Hematopoietic multipotent progenitor cell treated with erythropoietin and hydrocortisone succinate and interleukin-3 and kit ligand, for 15 days (in vitro differentiated cells): ENCODE results near the gene DHRS13.
"Not testable (repeated sequence)": the region's sequence is repeated elsewhere in the genome, so short reads cannot be mapped to it uniquely, and the experiment has no call there.

Source experiments
- DNase-seq: peaks from one replicate; pipeline ENCODE4 v3.0.0-alpha.2; 2015; ENCODE audit warnings: low spot score

Gene DHRS13

DNA sequence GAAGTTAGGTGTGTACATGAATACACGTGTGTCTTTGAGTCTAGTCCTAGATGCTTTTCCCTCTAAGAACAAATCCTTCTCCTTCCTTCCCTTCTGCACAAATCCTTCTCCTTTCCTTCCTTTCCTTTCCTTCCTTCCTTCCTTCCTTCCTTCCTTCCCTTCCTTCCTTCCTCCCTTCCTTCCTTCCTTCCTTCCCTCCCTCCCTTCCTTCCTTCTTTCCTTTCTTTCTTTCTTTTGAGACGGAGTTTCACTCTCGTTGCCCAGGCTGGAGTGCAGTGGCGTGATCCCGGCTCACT lies 615 bp upstream of the DHRS13 start:
- DNase-seq, result not testable (repeated sequence)

DNA sequence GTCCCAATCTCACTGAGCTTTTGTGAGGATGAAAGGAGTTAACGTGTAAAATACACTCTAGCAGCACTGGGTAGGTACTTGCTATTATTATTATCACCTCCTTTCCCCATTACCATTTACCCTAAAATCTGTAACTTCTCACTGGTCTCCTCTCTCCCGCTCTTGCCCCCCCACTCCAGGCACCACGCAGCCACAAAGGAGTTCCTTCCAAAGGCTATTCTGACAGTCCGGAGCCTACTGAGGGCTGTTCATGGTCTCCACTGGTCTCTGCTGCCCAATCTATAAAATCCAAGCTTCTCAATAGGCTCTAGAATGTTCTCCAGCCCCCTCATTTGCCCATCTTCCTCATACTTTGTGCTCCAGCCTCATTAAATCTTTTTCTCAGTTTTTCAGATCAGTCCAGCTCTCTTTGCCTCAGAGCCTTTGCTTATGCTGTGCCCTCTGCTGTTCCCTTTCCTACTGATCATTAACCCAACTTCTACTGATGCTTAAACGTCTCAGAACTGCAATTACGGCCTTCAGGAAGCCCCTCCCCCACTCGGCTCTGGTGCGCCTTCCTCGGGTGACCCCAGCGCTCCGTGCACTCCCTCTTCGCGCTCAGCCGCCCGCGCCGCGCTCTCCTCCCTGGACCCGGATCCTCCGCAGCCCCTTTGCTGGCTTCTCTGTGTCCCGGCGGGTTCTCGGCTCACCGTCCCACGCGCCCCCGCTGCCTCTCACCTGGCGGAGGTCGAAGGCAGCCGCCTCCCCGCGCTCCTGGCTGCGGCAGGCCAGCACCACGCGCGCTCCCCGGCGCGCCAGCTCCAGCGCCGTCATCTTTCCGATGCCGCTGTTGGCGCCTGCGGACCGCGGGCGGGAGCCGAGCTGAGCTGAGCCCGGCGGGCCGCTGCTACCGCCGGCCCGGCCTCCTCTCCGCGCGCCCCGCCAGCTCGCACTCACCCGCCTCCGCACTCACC lies 737 bp downstream of the DHRS13 start:
- peak; percentile 54 for DNase-seq

DNA sequence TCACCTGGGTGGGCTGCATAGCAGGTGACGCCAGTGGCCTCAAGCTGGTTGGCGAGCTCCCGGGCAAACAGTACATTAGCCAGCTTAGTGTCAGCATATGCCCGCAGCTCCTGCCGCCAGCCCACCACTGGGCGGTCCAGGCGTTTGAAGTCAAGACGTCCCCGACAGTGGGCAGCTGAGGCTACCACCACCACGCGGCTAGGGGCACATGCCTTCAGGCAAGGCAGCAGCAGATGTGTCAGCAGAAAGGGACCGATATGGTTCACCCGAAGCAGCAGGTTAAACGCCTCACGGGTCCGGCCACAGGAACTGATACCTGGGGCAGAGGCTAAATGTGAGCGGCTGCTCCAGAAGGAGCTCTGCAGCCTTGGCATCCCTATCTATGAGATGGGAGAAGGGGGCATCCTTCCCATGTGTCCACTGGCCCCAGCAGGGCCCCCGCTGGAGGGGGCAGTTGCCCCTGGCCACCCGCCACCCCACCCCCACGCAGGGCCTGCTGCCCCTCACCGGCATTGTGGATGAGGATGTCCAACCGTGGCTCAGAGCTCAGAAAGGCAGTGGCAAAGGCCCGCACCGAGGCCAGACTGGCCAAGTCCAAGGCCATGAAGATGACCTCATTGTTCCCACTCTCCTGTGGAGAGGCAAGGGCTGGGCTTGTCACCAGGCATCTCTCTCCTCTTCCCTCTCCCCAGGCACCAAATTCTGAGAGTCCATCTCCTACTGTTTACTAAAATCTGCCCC lies 1.7 kb downstream of the DHRS13 start:
- no peak for DNase-seq

DNA sequence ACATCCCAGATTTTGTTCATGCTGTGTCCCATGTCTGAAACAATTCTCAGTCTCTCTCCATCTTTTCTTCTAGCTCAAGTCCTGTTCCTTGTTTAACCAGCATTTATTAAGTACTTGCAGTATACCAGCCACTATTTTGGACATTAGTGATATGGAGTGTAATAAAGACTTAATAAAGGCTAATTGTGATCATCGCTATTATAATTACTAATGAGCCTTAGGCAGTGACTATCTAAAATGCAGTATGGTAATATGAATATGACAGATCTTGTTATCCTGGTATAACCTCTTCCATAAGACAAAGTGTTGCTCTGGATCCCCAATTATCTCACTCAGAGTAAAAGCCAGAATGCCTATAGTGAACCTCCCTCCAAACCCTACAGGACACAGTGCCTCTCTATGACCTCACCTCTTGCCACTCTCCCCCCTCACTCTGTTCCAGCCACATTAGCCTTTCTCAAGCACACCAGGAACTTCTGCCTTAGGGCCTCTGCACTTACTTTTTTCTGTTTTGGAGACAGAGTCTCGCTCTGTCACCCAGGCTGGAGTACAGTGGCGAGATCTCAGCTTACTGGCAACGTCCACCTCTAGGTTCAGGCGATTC lies 3.6 kb downstream of the DHRS13 start:
- DNase-seq, result no peak

DNA sequence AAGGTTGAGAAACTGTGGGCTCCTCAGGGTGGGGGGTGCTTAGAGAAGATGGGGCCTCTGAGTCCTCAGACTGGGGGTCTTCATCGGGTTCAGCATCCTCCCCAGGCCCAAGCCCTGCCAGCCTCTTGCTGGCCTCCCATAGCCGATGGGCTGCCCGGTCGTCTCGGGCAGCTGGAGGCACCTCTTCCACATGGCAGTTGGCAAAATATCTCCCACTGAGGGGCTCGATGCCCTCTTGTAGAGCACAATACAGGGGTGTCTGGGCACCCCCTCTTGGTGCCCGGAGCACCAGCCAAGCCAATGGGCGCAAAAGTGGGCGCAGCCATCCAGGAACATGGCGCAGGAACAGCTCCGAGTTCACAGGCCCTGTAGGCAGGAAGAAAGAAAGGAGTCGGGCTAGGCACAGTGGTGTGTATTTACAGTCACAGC lies 4.3 kb downstream of the DHRS13 start:
- no peak for DNase-seq

DNA sequence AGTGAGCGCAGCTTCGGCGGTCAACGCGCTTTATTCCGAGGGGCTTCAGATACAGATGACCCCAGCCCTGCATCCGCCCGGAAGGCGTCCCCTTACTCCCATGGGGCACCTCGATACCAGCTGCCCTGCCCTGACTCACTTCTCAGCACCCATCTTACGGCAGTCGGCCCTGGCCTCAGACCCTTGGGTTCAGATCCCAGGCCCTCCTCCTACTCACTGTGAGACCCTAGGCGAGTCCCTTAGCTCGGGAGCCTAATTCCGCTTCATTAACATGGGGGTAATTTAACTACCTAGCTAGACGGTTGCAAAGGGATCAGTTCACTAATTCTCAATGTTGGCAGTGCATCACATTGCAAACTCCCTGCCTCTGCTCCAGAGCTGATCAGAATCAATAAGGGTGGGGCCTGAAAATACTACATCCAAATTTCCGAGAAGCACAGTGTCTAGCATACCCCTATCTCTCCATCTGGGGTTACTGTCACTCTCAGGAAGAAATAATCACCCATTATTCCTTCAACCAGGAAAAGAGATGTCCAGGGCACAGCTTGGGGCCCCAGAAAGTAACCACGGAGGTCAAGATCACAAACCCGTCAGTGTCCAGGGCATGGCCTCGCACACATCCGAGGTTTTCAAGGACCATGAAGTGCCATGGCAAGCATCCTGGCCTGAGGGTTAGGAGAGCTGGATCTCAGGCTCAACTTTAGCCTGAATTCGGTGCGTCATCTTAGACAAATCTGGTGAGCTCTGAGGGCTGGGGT lies 4.9 kb downstream of the DHRS13 start:
- DNase-seq, result peak; percentile 53

DNA sequence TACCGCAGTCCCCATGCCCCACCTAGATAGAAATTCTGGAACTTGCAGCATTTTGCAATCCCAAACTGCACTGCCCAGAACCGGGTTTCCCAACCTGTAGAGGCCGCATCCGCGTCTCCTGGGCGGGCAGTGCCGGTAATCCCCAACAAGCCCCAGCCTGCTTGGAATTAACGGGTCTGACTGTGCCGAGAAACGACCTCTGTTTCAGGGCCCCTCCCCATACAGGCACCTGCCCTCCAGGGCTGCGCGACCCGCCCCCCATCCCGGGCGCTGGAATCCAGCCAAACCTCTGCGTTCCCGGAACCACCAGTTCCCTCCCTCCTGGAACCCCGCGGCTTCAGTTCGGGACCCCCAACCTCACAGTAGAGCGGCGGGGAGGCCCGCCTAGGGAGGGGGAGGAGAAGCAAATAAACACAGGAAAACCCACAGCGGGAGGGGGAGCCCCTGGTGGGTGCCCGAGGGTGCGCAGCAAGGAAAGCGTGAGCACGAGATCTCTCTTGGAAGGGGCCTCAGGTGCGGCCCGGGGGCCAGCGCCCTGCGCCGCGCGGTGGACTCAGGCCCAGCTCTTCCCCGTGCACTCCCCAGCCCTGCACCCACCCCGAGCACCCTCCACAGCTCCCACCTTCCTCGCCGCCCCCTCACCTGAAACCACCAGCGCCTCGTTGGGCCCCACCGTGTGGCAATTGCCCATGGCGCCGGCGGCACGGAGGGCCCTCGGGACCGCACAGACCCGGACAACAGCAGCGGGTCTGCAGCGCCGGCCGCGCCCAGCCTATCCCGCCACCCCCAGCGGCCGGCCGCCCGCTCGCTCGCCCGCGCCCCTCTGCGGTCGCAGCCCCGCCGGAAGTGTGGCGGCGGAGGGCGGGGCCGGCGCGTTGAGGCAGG lies 5.8 kb downstream of the DHRS13 start, which contains the start of gene FLOT2:
Gene FLOT2 (minus strand): TSS at position 850 of the 885 bp plus-strand sequence. CDS start 159 bp downstream, at position 691.
- DNase-seq, result peak; percentile 59

DNA sequence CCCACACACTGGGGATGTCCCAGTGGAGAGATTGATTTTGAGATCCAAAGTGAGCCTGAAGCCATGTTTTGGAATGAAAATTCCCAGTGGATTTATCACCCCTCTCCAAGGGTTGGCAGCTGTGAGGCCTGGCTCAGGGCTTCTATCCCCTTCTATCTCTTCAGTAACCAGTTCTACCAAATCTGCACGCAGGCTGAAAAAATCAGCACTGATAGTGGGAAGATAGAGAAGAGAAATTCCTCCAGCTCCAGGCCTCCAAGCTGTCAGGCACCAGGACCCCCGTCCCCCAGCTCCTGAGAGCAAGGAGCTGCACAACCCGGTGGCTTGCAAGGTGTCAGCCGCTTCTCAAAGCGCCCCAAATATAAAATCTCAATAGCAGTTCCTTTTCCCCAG lies 6.4 kb downstream of the DHRS13 start:
- no peak for DNase-seq

DNA sequence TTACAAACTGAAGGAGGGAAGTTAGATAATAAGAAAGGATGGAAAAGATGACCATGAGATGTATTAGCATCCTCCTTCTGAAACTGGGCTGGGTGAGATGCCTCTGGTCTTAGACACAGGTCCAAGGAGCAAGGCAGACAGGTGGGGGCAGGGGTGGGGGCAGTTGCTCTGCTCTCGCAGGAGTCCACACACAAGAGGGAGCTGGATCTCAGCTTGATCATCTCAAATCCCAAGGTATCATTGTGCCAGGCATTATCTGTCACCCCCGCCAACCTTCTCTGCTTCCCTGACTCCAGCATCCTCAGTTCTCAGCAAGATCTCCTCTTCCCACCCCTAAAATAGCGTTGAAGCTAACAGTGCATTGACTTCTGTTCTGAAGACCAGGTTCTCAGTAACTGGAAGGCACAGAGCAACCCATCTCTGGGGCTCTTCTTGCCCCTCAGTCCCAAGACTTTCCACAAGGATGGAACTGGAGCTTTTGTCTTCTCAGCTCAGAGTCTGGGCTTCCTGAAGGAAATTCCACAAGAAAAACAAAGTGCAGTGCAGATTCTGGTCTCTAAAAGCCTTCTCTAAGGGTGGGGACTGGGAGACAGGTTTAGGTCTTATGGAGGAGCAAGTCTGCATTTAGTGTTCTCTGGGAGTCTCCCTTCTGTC lies 7.0 kb downstream of the DHRS13 start:
- no peak for DNase-seq

DNA sequence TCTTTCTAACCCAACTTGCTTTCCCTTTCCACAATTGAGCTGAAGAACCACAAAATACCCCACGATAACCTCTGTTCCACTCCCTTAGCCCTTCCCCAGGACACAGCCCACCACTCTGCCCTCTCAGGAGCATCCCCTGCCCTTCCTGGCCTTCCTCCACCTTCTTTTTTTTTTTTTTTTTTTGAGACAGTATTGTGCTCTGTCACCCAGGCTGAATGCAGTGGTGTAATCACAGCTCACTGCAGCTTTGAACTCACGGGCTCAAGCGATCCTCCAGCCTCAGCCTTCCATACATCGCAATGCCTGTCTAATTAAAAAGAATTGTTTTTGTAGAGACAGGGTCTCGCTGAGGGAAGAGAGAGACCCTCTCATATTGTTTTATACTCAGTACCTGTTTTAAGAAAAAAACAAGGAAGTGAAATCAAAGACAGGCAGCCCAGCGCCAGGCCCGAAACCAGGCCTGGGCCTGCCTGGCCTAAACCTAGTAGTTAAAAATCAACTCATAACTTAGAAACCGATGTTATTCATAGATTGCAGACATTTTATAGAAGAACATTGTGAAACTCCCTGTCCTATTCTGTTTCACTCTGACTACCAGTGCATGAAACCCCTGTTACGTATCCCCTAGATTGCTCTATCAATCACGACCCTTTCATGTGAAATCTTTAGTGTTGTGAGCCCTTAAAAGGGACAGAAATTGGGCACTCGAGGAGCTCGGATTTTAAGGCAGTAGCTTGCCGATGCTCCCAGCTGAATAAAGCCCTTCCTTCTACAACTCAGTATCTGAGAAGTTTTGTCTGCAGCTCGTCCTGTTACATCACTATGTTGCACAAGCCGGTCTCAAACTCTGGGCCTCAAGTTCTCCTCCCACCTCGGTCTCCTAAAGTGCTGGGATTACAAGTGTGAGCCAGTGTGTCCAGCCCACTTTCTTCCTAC lies 9.4 kb downstream of the DHRS13 start:
- DNase-seq, result not testable (repeated sequence)

DNA sequence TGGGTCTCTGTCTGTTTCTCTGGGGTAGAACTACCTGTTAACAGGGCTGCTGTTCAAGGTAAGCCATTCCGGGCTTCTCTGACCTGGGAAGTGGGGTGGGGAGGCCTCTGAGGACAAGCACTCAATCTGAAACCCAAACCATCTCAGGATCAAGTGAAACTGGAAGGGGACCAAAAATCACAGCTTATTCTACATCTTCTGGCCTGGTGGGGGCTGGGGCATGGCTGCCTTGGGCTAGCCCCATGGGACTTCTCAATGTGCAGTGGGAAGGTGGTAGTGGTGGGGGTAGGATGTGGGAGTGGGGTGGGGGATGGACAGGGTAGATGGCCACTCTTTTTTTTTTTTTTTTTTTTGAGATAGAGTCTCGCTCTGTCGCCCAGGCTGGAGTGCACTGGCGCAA lies 10.9 kb downstream of the DHRS13 start:
- DNase-seq, result no peak

DNA sequence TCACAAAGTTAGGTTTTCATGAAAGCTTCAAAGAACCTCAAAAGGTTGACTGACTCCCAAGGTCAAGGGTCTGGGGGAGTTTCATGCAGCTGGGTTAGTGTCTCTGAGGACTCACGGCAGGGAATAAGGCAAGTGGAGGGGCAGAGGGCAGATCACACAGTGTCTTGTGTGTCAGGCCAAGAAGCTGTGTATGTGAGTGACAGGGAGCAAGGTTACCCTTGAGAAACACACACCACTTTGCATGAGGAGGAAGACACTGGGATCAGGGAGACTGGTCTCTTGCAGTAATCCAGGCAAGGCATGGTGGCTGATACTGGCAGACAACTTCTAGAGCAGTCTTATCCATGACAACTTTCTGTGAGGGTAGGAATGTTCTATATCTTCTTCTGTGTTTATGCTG lies 11.7 kb downstream of the DHRS13 start:
- no peak for DNase-seq

DNA sequence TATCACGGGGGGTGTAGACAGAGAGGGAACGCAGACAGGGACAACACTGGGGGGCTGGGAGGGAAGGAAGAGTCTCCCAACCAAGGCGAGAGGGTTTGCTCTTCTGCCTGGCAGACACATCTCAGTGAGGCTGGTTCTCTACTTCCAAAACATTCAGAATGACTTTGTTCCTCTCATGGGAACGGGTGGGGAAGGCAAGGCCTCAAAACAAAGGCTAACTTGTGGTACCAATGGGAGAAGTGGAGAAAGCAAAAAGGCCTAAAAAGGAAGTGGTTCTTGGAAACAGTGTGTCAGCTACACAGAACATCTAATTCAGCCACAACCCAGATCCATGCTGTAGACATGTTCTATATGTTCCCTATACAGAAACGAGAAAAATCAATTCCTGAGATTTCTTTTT lies 12.9 kb downstream of the DHRS13 start:
- no peak for DNase-seq

DNA sequence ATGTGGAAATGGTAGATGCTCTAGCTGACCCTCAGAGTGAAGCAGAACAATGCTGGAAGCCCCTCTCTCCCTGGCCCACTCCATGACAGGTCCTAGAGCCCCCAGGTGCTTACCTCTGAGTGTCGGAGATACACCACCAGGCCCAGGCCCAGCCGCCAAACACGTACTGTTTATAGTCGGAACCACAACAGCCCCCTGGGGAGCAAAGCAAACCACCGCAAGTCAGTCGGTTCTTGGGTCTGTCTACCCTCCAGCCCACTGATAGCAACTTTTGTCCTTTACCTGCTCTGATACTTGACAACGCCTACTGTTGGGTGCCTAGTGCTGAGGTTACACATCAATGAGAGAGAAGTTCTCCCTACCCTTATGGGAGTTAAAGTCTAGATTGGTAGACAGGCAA lies 14.0 kb downstream of the DHRS13 start:
- no peak for DNase-seq

DNA sequence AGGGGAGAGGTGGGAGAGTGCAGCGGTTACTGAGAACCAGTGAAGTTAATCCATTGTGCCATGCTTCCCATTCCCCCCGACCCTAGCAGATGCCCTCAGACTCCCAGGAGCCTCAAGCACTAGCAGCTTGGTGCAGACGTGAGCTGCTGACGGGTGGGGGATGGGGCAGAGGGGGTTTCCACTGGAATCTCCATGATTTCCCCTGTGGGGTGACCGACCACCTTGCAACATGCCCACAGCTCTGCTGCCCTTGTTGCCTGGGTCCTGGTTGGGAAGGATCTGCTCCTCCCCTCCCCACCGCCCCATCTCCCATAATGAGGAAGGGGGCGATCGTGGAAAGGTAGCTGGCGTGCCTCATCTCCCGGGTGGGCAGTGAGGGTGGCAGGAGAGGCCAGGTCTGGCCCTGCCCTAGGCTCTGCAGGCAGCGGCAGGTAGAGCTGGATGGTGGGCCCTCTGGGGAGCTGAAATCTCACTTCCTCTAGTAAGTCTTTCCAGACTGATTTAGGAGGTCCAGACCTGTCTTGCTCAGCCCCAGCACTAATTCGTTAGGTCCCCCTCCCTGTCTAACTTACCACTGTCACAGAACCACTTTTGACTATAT lies 14.9 kb downstream of the DHRS13 start:
- DNase-seq, result no peak

DNA sequence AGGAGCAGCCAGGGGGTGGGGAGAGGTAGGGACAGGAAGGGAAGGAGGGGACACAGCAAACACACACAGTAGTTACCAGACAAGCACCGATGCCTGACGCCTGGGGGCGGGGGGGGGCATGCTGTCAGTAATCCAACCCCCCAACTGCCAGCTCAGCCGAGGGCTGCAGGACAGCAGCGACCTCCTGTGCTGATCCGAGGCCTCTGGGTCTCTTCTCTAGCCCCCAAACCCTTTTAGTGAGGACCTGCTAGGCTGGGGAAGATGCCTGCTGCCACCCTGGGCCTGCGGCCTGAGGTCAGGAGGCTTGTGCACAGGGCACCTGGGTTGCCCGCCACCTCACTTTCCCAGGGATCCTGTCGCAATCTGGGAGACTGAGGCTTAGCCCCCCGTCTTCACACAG lies 16.9 kb downstream of the DHRS13 start:
- no peak for DNase-seq

DNA sequence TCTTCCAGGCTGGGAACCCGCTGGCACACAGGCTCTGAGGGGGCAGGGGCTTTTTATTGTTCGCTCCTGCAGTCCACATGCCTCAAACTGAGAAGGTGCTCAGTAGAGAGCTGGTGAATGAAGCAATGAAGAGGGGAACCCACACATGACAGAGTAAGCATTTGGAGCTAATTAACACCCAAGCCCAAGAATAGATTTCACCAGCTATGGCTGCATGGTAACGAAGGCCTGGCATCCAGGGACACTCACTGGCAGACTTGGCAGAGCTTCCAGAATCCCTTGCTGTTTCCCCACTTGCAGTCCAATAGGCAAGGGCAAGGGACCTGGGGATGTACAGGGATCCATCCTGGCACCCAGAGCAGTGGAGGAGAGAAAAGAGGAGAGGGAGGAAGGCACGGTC lies 17.5 kb downstream of the DHRS13 start:
- no peak for DNase-seq

DNA sequence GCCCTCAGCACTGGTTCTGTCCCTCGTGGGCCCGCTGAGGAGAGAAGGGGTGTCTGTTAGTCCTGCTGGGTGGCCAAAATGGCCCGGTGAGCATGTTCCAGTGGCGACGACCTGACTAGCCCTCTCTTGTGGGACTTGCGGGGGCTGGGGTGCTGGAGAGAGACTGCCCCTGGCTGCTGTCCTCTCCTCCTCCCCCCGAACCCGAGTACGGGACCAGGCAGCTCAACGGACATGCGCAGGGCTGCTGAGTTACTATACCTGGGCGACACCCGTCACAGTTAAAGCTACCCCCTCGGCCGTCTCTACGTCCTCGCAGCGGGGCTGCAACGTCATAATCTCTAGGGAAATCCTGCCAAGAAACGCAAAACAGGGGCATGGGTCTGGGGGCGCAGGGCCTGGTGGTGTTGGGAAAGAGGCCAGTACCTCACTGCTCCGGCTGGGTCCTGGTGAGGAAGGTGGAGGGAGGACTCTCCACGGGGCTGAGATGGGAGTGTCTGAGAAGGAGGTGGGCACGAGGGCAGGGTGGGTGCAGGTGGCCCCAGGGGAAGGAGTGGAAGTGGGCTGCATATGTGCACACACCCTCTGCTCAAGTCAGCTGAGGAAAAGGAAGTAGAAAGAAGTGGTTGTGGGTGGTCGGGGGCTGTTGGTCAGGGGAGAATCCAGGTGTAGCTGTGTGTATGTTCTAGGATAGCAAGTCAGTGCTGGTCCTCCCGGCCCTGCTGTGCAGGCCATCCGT lies 18.7 kb downstream of the DHRS13 start:
- DNase-seq, result no peak
